Esophagus squamous epithelium (tissue), 5 donors: ENCODE results near the gene FCSK. TPM values are rescaled to one million over a fixed set of nuclear protein-coding genes. Genes with fewer than 3 reads are reported as not detected.

Source experiments
- DNase-seq: peaks from one replicate; lab custom pipeline; 2025; lab: John Stamatoyannopoulos, UW
- H3K27ac ChIP-seq, 4 donors: fragments of 200-600 bp; sonication (generic); one replicate each; pipeline ENCODE4 v1.5.1; 2016 to 2019; ENCODE audit warnings: mild to moderate bottlenecking in 1 of 4
- H3K27me3 ChIP-seq, 4 donors: fragments of 200-600 bp; sonication (generic); 1 replicate in 3 of 4; 2 replicates in 1 of 4; pipeline versions ENCODE4 v1.5.1 to v1.6.0; 2017 to 2021; ENCODE audit warnings: antibody characterized with exemption in 1 of 4
- H3K36me3 ChIP-seq, 3 donors: fragments of 200-600 bp; sonication (generic); one replicate each; pipeline ENCODE4 v1.5.1; 2016 to 2019
- H3K4me1 ChIP-seq, 3 donors: fragments of 200-600 bp; sonication (generic); one replicate each; pipeline ENCODE4 v1.5.1; 2017 to 2019
- H3K4me3 ChIP-seq, 4 donors: fragments of 200-600 bp; sonication (generic); 1 replicate in 3 of 4; 2 replicates in 1 of 4; pipeline ENCODE4 v1.5.1; 2016 to 2019; ENCODE audit warnings: mild to moderate bottlenecking in 2 of 4, moderate library complexity in 1 of 4
- H3K9me3 ChIP-seq, 3 donors: fragments of 200-600 bp; sonication (generic); one replicate each; pipeline ENCODE4 v1.5.1; 2016 to 2019
- CTCF ChIP-seq, 6 experiments: fragments of 450-650 bp in 4 of 6; fragments of 200-600 bp in 2 of 6; sonication (generic) in 2 of 6; IDR thresholded peaks; one replicate each; pipeline ENCODE4 v1.5.1; 2016 to 2019; ENCODE audit warnings: antibody characterized with exemption in 6 of 6, mild to moderate bottlenecking in 4 of 6, moderate library complexity in 4 of 6
- POLR2A ChIP-seq, 4 donors: fragments of 450-650 bp; IDR thresholded peaks; one replicate each; pipeline ENCODE4 v1.6.1; 2017; ENCODE audit warnings: antibody characterized with exemption in 4 of 4, mild to moderate bottlenecking in 4 of 4, moderate library complexity in 3 of 4
- WGBS, 2 donors: methylation state at CpG; one replicate each; pipeline ENCODE4 v1.1.5; 2018; 5-methylcytosine and 5-hydroxymethylcytosine counted together
- intact Hi-C: fragments of 100-400 bp; cut with DNase I; formaldehyde crosslinking; loops from one replicate; pipeline ENCODE4 v1.15.0; 2022
- total RNA-seq, 4 donors: library from RNA; depleted of rRNA; stranded (reverse); fragments of >200 nt; gene quantifications; one replicate each; pipeline ENCODE4 v1.1.0, GENCODE V29; 2016
- donor health status: DM: yes; HTN: yes; CAD: no.

FCSK gene
- total RNA-seq, 4 donors from 2014 or later: 10.2 to 13.0 (median 11.0) TPM

DNA sequence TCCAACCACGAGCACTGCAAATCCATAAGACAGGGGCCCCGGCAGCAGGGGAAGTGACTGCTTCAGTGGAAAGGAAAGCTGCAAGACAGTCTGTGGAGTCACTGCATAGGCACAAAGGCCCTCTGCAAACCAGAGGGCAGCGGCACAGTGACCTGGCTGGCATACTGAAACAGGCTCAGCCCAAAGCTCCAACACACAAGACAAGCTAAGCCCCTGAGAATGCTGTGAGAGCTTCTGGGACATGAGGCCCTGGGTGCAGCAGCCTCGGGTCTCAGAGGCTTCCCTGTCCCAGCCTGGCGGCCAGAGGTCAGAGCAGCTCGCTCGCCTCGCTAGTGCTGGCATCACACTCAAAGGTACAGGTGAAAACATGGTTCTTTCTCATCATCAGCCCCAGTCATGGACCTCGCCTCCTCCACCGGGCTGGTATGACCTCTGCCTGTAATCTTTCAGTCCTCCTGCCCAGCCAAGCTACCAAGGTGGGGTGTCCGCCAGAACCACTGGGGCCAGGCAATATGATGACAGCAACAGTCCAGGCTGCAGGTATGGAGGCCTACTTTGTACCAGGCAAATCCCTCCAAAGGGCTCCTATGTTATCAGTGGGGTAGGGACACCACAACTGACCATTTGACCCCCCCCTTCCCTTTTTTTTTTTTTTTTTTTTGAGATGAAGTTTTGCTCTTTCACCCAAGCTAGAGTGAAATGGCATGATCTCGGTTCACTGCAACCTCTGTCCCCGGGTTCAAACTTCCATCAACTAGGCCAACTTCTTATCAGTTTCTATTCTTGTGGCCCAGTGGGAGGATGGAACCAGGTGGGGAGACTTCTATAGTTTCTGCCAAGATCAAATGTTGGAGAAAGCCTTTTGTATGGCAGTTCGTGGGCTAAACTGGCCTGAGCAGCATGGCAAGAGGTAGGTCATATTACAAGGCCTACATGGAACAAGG is 34.7 kb upstream of the FCSK start:
- no peak for TF ChIP-seq POLR2A (IDR thresholded peaks at IDR 0.05)
- TF ChIP-seq CTCF (IDR thresholded peaks at IDR 0.05): no peak

GRCh38 chr16:70421014-70421413 is 33.4 kb upstream of the FCSK start:
- intact Hi-C loops: no loop called here
- WGBS, 2 donors: 88 to 90% methylated on average over 2 to 5 of the region's 9 CpGs
- Histone ChIP-seq H3K27me3 (no peaks in the 10 kb centered on the region), H3K36me3 (no peaks in the 10 kb centered on the region), H3K4me1 (peaks cover 0 to 33% (median 10%) of the 10 kb centered on the region in 3 donors), H3K27ac (no peak overlapping the region), H3K9me3 (no peaks in the 10 kb centered on the region), H3K4me3 (no peak overlapping the region)
- TF ChIP-seq POLR2A (IDR thresholded peaks at IDR 0.05) (no peak), CTCF (IDR thresholded peaks at IDR 0.05) (no peak)
- no peak for DNase-seq

More for the DNA sequence above, 34.7 kb upstream of the FCSK start:
- H3K4me1 ChIP-seq: peaks cover 0 to 33% (median 10%) of the 10 kb centered on the region in 3 donors
- intact Hi-C loops: no loop called here
- DNase-seq: no peak
- WGBS, 2 donors: 86 to 87% methylated on average over 7 to 13 of the region's 14 CpGs
- no peaks in the 10 kb centered on the region for H3K27me3 ChIP-seq
- H3K4me3 ChIP-seq: no peak overlapping the region
- no peak overlapping the region for H3K27ac ChIP-seq
- H3K36me3 ChIP-seq: no peaks in the 10 kb centered on the region
- no peaks in the 10 kb centered on the region for H3K9me3 ChIP-seq

- TF ChIP-seq CTCF (IDR thresholded peaks at IDR 0.05): no peak
- no peak for TF ChIP-seq POLR2A (IDR thresholded peaks at IDR 0.05)
- no peak overlapping the region for H3K27ac ChIP-seq
- 89 to 97% methylated on average over 5 to 9 of the region's 11 CpGs for WGBS, 2 donors
- peaks cover 0 to 33% (median 10%) of the 10 kb centered on the region in 3 donors for H3K4me1 ChIP-seq
- no peak for DNase-seq
- H3K9me3 ChIP-seq: no peaks in the 10 kb centered on the region
- no peak overlapping the region for H3K4me3 ChIP-seq
- no peaks in the 10 kb centered on the region for H3K27me3 ChIP-seq
- no peaks in the 10 kb centered on the region for H3K36me3 ChIP-seq
- intact Hi-C loops: no loop called here
These were observed 32.7 kb upstream of the FCSK start for GRCh38 chr16:70421473-70422311.

DNA sequence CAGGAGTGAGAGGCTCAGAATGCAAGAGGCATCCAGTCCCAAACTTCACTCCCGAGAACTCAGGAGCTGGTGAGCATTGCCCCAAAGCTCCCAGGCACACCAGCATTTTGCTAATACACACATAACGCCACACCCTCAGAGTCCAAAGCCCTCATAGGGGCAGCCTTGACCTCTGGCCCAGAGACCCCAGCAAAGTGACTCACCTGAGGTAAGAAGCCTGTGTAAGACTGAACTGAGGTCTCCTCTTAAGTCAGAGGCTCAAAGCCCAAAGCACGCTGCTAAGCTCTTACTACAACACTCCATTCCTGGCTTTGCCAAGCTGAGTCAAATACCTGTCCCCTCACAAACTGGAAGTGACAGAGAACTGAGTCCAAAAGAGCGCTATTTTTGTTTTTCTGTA is 31.9 kb upstream of the FCSK start:
- H3K4me1 ChIP-seq: peaks cover 3 to 36% (median 11%) of the 10 kb centered on the region in 3 donors
- no peak for DNase-seq
- no peaks in the 10 kb centered on the region for H3K36me3 ChIP-seq
- TF ChIP-seq POLR2A (IDR thresholded peaks at IDR 0.05) (no peak), CTCF (IDR thresholded peaks at IDR 0.05) (no peak)
- H3K27me3 ChIP-seq: no peaks in the 10 kb centered on the region
- intact Hi-C loops: no loop called here
- no peak overlapping the region for H3K4me3 ChIP-seq
- WGBS, 2 donors: 89 to 100% methylated on average over 1 to 3 of the region's 4 CpGs
- H3K9me3 ChIP-seq: no peaks in the 10 kb centered on the region
- H3K27ac ChIP-seq: no peak overlapping the region
